NCI-H1694 treated with DMSO at 0.1 percent for 48 hours (cell line): Measurements from ENCODE around the gene ATP6AP2.

ENCODE experiments used
- DNase-seq: peaks from one replicate; lab custom pipeline; 2025; lab: John Stamatoyannopoulos, UW

Gene ATP6AP2

GRCh38 chrX:40644821-40645358 is 64.1 kb downstream of the ATP6AP2 start:
- no peak for DNase-seq

GRCh38 chrX:40646489-40647306 is 65.9 kb downstream of the ATP6AP2 start:
- DNase-seq: no peak

GRCh38 chrX:40647307-40648197 is 66.8 kb downstream of the ATP6AP2 start, which contains the start of gene CXorf38:
Gene CXorf38, minus strand, starts transcription at chrX:40647561. Its CDS starts 41 bp downstream, at chrX:40647520.
- peak; percentile 80 for DNase-seq

- DNase-seq: peak; percentile 68
These were observed 71.0 kb downstream of the ATP6AP2 start for GRCh38 chrX:40651620-40652223.

GRCh38 chrX:40652664-40653063 is 71.9 kb downstream of the ATP6AP2 start:
- DNase-seq: no peak

GRCh38 chrX:40653535-40653934 is 72.8 kb downstream of the ATP6AP2 start:
- no peak for DNase-seq
